ENCODE measurements around the gene ING4. TPM values are rescaled to one million over a fixed set of nuclear protein-coding genes. Genes with fewer than 3 reads are reported as not detected.
A peak's percentile ranks its signal among the peaks of the same experiment; 100 is the strongest.
"Not testable (repeated sequence)": the region's sequence is repeated elsewhere in the genome, so short reads cannot be mapped to it uniquely, and the experiment has no call there.

The ING4 gene
- 13.7 and 15.8 TPM in 2 replicates for total RNA-seq

DNA sequence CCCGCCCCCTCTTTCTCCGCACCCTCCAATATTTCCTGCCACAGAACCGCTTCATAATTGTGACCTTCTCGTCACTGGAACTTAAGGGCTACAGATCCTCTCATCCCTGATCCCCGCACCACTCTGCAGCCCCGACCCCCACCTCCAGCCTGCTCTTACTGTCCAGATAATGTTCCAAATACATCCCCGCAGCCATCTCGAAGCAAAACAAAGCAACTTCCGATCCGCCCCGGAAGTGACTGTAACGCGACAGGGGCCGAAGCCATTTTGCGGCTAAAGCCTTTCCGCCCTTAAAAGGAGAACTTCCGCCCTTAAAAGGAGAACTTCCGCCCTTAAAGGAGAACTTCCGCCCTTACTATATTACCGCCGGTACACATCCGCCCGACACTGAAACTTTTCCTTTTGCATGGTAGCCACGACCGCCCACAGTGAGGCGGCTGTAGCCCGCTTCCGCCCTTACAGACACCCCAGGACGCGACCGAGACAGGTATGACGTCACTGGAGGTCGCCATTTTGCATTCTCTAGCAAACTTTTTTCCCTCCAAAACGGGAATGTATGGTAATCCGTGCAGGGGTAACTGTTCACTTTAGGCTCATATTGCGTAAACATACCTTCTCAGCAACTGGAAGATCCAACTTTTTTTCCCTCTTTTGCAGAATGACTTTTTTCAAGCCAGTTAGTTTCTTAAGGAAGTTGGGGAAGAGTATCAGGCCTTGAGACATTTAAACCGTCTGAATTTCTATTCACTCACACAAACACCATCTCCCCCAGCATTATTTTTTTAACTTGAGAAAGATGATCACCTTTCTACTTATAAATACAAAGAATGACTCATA lies at the start of gene ING4:
Gene ING4, minus strand, starts transcription at position 214 of the 837 bp plus-strand sequence. Its CDS starts 18 bp downstream, at position 196.
- peaks cover 4% of the 10 kb centered on the region for H3K9me3 Mint-ChIP-seq
- peak; percentile 99 for DNase-seq
- H3K27me3 Mint-ChIP-seq, result peaks cover 2% of the 10 kb centered on the region
- peaks cover 34% of the 10 kb centered on the region for H3K36me3 Mint-ChIP-seq (ENCODE audit: low read depth)
- peaks cover 21% of the 10 kb centered on the region for H3K4me1 Mint-ChIP-seq
- H3K4me3 Mint-ChIP-seq, result peak within 1 kb of the TSS; percentile 98
- H3K27ac Mint-ChIP-seq, result peak within 1 kb of the TSS; percentile 96
- intact Hi-C loops (cut with micrococcal nuclease), result loop anchor here (1.0 to 5.0 kb wide), 9 partner anchors 26 to 524 kb away; partner anchors contain the start of genes CHD4, COPS7A, LPAR5 and MRPL51

DNA sequence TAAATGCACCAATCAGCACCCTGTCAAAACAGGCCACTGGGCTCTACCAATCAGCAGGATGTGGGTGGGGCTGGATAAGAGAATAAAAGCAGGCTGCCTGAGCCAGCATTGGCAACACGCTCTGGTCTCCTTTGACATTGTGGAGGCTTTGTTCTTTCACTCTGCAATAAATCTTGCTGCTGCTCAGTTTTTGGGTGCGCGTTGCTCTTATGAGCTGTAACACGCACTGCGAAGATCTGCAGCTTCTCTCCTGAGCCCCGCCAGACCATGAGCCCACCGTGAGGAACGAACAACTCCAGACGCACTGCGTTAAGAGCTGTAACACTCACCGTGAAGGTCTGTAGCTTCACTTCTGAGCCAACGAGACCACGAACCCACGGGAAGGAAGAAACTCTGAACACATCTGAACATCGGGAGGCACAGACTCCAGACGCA lies 46.1 kb upstream of the ING4 start:
- no peak for DNase-seq
- Mint-ChIP-seq H3K9me3 (no peaks in the 10 kb centered on the region), H3K27me3 (peaks cover 15% of the 10 kb centered on the region), H3K27ac (peak overlapping the region; percentile 59), H3K4me1 (peaks cover 5% of the 10 kb centered on the region), H3K4me3 (no peak overlapping the region), H3K36me3 (ENCODE audit: low read depth) (no peaks in the 10 kb centered on the region)
- intact Hi-C loops (cut with micrococcal nuclease), result no loop called here

DNA sequence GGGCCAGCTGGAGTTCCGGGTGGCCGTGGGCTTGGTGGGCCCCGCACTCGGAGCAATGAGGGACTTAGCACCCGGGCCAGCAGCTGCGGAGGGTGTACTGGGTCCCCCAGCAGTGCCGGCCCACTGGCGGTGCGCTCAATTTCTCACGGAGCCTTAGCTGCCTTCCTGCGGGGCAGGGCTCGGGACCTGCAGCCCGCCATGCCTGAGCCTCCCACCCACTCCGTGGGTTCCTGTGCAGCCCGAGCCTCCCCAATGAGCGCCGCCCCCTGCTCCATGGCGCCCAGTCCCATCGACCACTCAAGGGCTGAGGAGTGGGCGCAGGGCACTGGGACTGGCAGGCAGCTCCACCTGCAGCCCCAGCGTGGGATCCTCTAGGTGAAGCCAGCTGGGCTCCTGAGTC lies 45.4 kb upstream of the ING4 start:
- H3K36me3 Mint-ChIP-seq (ENCODE audit: low read depth); H3K9me3 Mint-ChIP-seq; H3K4me3 Mint-ChIP-seq; H3K4me1 Mint-ChIP-seq; DNase-seq; H3K27ac Mint-ChIP-seq; intact Hi-C loops (cut with micrococcal nuclease): not testable (repeated sequence)
- H3K27me3 Mint-ChIP-seq, result peaks cover 20% of the 10 kb centered on the region

DNA sequence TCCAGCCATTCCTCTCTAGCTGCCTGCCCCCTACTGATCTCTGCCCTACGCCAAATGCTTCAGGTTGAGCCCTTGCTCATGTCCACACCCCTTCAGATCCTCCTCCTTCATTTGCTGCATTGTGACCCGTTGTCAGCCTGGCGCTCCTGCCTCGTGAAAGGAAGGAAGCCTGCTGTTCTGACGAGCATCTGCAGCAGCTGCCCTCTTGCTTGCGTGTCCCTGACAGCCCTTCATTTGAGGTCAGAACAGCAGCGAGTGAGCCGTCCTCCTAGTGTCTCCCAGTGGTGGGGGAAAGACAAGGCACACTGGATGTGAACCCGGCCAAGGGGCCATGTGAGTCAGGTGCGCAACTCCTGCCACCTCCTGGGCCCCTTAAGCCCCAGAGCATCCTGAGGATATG lies 40.7 kb upstream of the ING4 start:
- DNase-seq, result no peak
- intact Hi-C loops (cut with micrococcal nuclease), result no loop called here
- Mint-ChIP-seq H3K27ac (no peak overlapping the region), H3K4me1 (peaks cover 17% of the 10 kb centered on the region), H3K4me3 (no peak overlapping the region), H3K27me3 (peaks cover 53% of the 10 kb centered on the region), H3K9me3 (no peaks in the 10 kb centered on the region), H3K36me3 (ENCODE audit: low read depth) (no peaks in the 10 kb centered on the region)

DNA sequence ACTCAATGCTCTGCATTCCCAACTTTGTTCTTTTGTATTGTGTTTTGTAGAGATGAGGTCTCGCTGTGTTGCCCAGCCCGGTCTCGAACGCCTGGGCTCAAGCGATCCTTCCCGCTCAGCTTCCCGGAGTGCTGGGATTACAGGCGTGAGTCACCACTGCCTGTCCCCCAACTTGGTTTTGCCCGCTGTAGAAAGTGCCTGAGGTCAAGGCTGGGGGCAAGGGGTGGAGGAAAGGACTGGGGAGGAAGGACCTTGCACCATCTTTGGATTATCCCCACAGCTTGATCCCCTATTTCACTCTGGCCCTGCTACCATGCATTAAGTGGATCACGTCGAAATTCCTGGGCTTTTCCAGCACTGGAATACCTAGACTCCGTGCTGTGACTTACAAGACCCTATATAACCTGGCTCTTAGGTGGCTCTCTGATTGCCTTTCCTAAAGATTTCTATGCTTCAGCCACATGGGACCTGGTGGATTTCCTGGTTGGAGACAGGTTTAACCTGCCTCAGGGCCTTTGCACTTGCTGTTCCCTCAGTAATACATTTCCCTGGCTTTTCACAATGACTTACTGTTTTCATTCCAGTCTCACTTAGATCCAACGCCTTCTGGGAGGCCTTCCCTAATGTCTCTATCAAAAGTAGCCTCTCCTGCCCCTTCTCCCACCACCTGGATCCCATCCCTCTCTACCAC lies 38.3 kb upstream of the ING4 start:
- intact Hi-C loops (cut with micrococcal nuclease), result no loop called here
- H3K36me3 Mint-ChIP-seq (ENCODE audit: low read depth), result no peaks in the 10 kb centered on the region
- no peaks in the 10 kb centered on the region for H3K9me3 Mint-ChIP-seq
- H3K27ac Mint-ChIP-seq, result no peak overlapping the region
- peak overlapping the region; percentile 76 for H3K4me3 Mint-ChIP-seq
- H3K27me3 Mint-ChIP-seq, result peaks cover 67% of the 10 kb centered on the region
- DNase-seq, result no peak
- H3K4me1 Mint-ChIP-seq, result peaks cover 20% of the 10 kb centered on the region

DNA sequence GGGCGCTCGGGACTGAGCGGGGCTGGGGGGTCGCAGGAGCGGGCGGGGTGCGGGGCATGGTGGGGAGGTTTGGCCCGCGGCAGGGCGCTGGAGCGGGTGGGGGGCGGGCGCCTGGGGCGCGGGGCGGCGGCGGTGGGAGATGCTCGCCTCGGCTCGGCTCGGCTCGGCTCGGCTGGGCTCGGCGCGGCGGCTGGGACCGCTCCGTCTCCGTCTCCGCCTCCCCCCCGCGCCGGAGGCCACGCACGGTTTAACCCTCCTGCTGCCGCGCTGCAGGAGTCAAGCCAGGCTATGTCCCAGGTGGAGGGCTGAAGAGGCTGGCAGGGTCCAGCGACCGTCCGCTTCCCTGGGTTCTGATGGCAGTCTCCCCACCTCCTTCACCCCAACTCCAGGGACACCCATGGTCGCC lies 37.7 kb upstream of the ING4 start, which contains the start of gene PIANP:
Gene PIANP, minus strand, starts transcription at position 170 of the 406 bp plus-strand sequence. CDS start 2,754 bp downstream, outside the sequence.
- peaks cover 70% of the 10 kb centered on the region for H3K27me3 Mint-ChIP-seq
- no peak within 1 kb of the TSS for H3K27ac Mint-ChIP-seq

DNA sequence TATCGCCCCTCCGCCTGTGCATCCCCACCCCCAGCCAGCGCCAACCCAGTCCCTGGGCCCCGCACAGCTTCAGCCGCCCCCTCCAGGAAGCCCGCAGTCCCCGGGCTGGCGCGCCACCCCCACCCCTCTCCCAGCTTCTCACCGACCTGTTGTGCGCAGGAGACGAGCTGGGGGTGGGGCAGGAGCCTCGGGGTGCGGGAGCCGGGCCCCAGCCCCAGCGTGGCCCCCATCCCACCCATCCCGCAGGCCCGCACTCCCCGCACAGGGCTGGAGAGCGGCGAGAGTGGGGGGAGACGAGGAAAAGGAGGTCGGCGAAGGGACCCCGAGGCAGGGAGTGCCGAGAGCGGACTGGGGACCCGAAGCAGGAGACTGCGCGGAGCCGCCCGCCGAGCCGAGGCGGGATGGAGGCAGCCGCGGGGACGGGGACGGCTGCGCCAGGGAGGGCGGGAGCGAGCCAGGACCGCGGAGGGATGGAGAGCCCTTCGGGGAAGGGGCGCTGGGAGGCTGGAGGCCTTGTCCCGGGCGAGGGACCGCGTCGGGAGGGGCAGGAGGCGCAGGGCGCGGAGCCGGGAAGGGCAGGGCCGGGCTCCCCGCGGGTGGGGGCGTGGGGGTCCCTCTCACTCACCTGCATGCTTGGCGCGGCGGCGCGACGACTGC lies 37.2 kb upstream of the ING4 start:
- Mint-ChIP-seq H3K9me3 (no peaks in the 10 kb centered on the region), H3K4me3 (peak overlapping the region; percentile 70), H3K4me1 (peaks cover 20% of the 10 kb centered on the region), H3K36me3 (ENCODE audit: low read depth) (no peaks in the 10 kb centered on the region), H3K27ac (no peak overlapping the region), H3K27me3 (peaks cover 68% of the 10 kb centered on the region)
- no peak for DNase-seq
- intact Hi-C loops (cut with micrococcal nuclease), result no loop called here

More for the DNA sequence above, 37.7 kb upstream of the ING4 start, which contains the start of gene PIANP:
- intact Hi-C loops (cut with micrococcal nuclease), result no loop called here
- Mint-ChIP-seq H3K36me3 (ENCODE audit: low read depth) (no peaks in the 10 kb centered on the region), H3K4me1 (peaks cover 20% of the 10 kb centered on the region), H3K9me3 (no peaks in the 10 kb centered on the region), H3K4me3 (peak within 1 kb of the TSS; percentile 76)
- peak; percentile 87 for DNase-seq

DNA sequence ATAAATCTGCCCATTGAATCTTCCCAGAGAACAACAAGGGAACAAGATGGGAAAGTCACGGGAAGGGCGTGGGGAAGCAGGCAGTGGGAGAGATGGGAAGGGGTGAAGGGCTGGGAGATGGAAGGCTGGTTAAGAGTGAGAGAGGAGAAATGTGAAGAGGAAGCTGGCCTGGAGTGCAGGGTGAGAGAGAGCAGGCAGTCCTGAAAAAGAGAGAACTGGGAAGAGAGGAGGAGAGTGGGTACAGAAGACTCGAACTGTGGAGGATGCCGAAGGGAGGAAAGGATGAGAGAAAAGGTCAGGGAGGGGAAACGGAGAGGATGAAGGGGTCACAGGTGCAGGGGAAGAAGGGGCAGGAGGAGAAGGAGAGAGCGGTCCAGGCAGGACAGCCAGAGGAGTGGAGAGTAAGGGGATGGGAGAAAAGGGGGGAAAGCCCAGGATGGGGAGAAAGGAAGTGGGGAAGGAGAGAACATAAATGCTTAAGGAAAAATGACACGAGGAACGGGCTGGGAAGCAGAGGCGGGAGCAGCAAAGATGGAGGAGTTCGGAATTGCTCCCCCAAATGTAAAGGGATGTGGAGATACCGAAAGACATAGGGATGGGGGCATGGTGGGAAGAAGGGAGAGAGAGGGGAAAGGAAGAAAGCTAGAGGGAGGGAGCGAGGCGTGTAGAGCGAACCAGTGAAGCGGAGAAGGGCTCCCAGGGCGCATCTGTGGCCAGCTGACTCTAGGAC lies 36.5 kb upstream of the ING4 start:
- Mint-ChIP-seq H3K9me3 (no peaks in the 10 kb centered on the region), H3K27me3 (peaks cover 64% of the 10 kb centered on the region), H3K4me3 (peak overlapping the region; percentile 70), H3K27ac (no peak overlapping the region), H3K36me3 (ENCODE audit: low read depth) (no peaks in the 10 kb centered on the region), H3K4me1 (peaks cover 20% of the 10 kb centered on the region)
- DNase-seq, result no peak
- intact Hi-C loops (cut with micrococcal nuclease), result no loop called here

DNA sequence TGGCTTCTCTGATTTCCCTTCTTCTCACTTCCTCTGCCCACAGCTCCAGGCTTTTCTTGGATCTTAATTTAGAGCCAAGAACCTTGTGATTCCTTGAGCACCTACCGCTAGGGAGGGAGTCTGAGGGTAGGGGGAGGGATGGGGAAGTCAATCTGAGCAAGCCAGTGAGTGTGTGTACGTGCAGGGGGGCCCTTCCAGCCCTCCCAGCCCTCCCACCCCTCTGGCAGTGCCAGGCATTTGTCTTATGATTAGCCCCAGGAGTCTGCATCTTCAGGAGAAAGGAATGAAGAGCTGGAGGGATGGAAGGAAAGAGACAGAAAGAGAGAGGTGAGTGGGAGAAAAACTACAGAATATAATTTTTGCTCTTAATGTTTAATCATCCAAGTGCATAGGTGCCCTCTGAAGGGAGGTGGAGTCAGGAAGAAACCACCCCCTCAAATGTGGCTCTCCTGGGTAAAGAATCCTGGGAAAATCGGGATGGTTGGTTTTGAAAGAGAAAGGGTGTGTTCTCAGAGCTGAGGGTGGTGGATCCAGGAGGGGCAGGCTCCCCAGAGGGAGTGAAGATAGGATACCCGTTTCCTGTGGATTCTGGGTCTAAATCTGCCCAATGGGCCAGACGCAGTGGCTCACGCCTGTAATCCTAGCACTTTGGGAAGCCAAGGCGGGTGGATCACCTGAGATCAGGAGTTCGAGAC lies 35.6 kb upstream of the ING4 start:
- intact Hi-C loops (cut with micrococcal nuclease), result no loop called here
- H3K27me3 Mint-ChIP-seq, result peaks cover 56% of the 10 kb centered on the region
- H3K4me1 Mint-ChIP-seq, result peaks cover 18% of the 10 kb centered on the region
- peak overlapping the region; percentile 21 for H3K27ac Mint-ChIP-seq
- H3K9me3 Mint-ChIP-seq, result no peaks in the 10 kb centered on the region
- no peak overlapping the region for H3K4me3 Mint-ChIP-seq
- DNase-seq, result no peak
- no peaks in the 10 kb centered on the region for H3K36me3 Mint-ChIP-seq (ENCODE audit: low read depth)

DNA sequence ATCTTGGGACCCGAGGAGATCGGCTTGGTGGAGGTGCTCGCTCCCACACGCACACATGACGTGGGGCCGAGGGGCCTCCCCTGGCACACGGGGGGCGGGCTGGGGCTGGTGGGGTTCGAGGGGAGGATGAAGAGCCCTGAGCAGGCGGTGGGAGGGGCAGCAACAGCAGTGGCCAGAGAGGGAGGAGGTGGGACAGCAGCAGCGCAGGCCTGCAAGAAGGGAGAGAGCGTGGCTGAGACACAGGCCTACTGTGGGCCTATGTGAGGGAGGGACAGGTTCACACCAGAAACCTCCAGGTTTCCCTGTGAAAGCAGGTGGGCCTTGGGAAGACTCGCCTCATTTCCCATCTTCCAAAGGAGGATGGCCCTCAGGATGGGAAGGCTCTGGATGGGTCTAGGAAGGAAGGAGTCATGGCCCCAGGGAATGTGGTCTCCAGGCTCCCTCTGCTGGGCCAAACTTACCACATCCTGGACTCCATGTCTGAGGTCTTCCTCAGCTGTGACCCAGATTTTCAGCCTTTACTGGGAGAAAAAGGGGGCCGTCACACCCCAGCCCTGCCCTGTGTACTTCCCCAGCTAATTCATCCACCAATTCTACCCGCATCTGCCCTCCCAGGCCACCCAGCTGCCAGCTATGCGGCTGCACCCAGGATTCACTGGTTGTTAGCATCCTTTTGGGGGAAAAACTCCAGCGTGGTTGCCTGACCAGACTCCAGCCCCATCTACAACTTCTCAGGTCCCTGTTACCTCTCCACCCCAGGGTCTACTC lies 34.8 kb upstream of the ING4 start:
- DNase-seq, result peak; percentile 74
- Mint-ChIP-seq H3K36me3 (ENCODE audit: low read depth) (no peaks in the 10 kb centered on the region), H3K27me3 (peaks cover 49% of the 10 kb centered on the region), H3K9me3 (no peaks in the 10 kb centered on the region), H3K4me3 (no peak overlapping the region), H3K27ac (peak overlapping the region; percentile 21), H3K4me1 (peaks cover 16% of the 10 kb centered on the region)
- intact Hi-C loops (cut with micrococcal nuclease), result no loop called here

DNA sequence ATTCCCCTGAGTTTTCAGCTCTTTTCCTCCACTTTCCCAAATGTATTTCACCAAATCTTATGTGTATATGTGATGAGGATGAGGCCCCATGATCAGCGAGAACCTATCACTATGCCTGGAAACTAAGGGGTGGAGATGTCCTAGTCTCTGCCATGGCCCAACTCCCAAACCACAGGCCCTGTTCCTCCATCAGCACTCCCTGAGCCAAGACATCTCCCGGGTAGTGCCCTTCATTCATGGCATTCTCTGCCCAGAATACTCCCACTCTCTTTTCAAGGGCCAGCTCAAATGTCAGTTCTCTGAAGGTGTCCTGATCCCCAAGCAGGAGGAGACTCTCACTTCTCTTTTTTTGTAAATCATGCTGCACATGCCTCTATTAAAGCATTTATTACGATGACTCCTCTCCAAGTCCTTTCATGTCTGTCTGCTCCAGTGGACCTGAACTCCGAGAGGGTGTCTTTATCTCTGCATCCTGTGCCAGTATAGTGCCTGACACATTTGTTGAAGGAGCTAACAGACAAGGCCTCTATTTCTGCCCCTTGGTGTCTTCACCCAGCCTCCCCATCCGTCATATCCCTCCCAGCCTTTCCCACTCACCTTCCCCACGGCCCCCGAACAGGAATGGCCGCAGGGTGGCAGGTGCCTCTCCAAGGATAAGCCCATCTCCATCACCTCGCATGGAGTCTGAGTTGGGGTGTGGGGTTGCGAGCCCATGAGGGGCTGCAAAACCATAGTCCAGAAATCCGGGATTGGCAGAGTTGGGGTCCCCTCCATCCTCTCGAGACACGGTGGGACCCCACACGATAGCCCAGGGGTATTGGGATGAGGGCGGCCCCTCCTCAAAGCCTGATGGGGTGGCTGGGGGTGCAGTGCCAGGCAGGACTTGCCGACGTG lies 34.0 kb upstream of the ING4 start:
- H3K9me3 Mint-ChIP-seq, result no peaks in the 10 kb centered on the region
- intact Hi-C loops (cut with micrococcal nuclease), result no loop called here
- peaks cover 16% of the 10 kb centered on the region for H3K4me1 Mint-ChIP-seq
- H3K27me3 Mint-ChIP-seq, result peaks cover 42% of the 10 kb centered on the region
- no peak overlapping the region for H3K27ac Mint-ChIP-seq
- no peak for DNase-seq
- H3K4me3 Mint-ChIP-seq, result no peak overlapping the region
- no peaks in the 10 kb centered on the region for H3K36me3 Mint-ChIP-seq (ENCODE audit: low read depth)
